ENCODE measurements around the gene MKRN3.

Gene MKRN3

DNA sequence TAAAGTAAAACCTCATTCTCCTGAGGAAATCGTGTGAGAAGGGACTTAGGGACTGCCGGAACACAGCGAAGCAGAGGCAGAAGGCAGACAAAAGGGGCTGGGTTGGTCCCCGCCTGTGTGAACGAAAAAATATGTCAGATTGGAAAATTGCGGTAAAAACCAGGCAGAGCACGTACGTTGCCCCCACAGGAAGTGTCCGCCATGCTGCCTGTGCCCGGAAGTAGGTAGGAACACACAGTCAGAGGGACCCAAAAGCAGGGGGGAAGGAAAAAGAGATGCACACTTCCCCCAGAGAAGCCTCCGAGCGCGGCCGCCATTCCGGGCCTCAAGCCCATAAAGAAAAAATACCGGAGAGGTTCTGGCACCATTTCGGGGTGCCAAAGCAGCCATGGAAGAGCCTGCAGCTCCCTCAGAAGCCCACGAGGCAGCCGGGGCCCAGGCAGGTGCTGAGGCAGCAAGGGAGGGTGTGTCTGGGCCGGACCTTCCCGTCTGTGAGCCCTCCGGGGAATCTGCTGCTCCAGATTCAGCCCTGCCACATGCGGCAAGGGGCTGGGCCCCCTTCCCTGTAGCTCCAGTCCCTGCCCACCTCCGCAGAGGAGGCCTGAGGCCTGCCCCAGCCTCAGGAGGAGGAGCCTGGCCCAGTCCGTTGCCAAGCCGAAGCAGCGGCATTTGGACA, at the start of gene MKRN3:
TSS of gene MKRN3 (plus strand) at position 280 of the 676 bp plus-strand sequence. CDS start at position 389, 109 bp downstream.
- peak in 1 of 3 experiments; percentile 9 for DNase-seq (ENCODE audit: low read depth in 3 of 3)

DNA sequence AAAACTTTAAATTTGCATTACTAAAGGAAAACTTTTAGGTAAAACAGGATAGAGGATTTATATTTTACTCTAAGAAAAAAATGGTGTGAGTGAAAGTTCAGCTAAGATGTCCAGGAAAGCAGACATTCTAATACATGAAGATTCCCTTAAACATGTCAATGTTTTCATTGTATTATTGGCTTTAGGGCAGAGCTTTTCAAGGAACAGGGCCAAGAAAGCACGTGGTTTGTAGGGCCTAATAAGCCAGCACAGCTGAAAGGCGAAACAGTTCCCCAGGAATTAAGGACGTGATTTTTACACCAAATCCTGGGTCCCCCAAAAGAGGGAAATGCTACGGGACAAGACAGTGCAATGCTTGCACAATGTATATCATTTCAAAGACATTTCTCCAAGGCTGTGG, 48.6 kb upstream of the MKRN3 start:
- DNase-seq (ENCODE audit: low read depth in 3 of 3) = no peak

DNA sequence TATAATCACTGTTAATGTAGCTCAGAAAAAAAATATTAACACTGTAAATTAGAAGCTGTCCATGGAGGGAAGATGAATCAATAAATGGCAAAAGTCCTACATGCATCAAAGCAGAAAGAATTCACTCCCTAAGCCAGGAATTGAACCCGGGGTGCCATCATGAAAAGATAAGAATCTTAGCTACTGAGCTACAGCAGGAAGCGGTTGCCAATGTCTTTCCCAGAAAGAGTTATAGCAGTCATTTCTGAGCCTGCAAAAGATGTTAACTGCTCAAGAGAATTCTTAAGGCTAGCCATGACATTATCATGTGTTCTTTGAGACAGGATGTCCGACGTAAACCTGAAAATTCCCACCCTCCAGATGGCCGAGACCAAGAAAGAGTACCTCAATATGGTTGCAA, 47.4 kb upstream of the MKRN3 start:
- DNase-seq (ENCODE audit: low read depth in 3 of 3) = no peak

DNA sequence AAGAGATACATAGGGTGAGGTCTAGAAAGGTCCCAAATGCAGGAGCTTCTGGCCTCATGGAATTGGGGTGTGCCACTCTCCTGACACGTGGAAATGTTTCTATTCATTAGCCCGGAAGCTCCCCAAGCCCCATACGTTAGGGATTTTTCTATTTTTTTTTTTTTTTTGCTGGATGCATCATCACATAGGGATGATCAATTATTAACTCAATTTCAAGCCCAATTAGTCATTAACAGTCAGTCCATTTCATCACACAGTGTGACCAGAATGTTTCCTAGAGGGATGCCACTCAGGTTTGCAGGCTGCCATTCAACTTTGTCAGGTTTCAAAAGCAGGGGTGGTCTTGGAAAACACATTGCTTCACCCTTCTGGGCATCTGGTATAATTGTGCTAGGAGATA, 40.7 kb upstream of the MKRN3 start:
- DNase-seq (ENCODE audit: low read depth in 3 of 3) = no peak

DNA sequence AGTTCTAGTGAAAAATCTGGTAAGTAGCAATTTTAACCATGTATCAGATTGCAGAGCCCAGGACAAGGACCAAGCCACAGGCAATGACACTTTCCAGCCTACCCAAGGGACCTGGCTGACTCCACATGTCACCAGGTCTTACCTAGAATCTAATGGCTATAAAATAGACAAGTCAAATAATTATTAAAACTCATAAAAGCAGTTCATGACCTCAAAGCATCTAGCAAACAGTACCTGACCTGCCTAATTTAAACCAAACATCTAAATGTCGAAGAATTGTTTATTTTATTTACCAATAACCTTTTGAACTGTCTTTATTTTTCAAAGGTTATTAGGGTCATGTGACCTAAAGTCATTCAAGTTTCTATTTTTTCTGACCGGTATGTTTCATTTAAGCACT, 35.6 kb upstream of the MKRN3 start:
- DNase-seq (ENCODE audit: low read depth in 3 of 3) = no peak

DNA sequence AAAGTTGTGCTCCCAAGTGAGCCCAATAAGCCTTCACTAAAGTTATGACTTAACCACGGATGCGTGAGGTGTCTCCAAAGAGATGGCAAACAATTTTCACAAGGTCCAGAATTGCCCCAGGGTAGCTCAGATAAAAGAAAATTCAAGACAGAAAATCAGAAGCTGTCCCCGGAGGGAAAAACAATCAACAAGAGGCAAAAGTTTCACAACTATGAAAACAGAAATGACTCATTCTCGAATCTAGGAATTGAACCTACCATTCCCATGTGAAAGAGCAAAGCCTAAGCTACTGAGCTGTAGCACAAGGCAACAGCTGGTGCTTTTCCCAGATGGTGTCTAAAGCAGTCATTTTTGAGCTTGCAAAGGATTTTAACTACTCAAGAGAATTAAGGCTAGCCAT, 33.5 kb upstream of the MKRN3 start:
- DNase-seq (ENCODE audit: low read depth in 3 of 3) = no peak

DNA sequence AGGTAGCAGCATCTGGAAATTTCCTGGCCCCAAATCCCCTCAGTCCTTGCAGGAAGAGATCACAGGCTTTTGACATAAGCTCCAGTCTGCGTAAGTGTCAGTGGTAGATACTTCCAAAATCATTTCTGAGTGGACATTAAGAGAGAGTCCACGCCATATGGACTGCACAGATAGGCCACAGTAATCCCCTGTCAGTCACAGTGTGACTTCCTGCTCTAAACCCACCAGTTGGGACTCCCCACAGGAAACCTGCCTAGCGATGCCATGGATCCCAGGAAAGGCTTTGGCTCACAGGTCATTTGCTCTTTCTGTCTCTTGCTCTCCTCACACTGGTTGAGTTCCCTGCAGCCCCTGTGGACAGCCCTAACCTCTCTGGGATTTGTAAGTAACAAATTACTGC, 28.8 kb upstream of the MKRN3 start:
- no peak for DNase-seq (ENCODE audit: low read depth in 3 of 3)

DNA sequence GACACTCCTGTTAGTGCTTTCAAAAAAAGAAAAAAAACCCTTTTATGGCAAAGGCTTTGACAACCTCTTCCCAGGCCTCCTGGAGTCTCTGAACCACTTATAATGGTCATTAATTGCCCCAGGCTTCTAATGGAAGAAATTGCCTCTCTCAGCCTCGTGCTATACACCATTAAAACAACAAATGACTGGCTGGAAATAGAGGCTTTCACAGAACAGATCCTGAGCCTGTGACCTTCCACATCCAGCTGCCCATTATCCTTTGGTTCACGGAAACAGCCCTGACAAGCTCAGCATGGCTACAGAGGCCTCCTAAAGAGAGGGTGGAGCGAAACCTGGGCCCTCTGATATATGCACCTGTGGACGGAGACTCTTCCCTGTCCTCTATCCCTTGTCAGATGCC, 26.8 kb upstream of the MKRN3 start:
- DNase-seq (ENCODE audit: low read depth in 3 of 3) = no peak

DNA sequence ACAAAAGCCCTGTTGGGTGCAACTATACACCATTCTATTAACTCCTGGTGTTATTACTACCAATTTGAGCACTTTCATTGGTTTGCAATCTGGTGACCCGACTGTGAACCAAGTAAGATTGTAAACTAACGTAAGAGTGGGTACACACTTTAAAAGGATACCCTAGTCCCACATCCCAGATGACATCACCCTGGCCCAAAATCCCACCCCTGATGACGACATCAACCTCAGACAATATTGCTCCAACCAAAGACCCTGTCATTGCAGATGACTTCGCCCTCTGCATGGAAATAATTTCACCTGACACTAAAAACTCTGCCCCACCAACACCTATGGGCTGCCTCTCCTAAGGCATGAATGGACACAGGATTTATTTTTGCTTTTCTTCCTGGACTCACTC, 25.6 kb upstream of the MKRN3 start:
- DNase-seq (ENCODE audit: low read depth in 3 of 3) = no peak

DNA sequence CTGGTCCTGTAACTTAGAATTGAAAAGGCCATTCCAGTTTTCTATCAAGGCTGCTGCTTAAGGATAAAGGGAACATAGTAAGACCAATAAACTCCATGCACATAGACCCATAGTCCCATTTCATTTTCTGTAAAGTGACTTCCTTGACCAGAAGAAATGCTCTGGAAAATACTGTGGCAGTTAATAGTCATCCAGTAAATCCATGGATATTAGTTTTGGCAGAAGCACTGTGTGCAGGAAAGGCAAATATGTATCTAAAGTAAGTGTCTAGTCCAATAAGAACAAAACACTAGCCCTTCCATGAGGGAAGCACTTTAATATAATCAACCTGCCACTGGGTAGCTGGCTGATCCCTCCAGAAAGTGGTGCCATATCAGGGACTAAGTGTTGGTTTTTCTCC, 19.3 kb upstream of the MKRN3 start:
- no peak for DNase-seq (ENCODE audit: low read depth in 3 of 3)

DNA sequence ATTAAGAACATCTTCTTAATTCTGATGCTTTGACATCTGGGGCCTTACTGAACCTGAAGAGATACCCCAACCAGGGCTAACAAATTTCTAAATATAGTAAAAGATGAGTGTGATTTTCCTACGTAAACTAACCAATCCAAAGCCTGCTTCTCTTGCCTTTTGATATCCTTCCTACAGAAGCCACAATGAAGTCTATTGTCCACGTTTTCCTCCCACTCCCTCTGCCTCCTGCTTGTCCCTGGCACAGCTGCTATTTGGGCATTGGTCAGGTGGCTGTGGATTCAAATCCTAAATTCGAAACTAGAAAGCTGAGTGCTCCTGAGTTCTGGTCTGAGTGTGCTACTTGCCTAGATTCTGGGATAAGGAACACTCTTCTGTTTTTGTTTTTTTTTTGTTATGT, 17.4 kb upstream of the MKRN3 start:
- no peak for DNase-seq (ENCODE audit: low read depth in 3 of 3)

DNA sequence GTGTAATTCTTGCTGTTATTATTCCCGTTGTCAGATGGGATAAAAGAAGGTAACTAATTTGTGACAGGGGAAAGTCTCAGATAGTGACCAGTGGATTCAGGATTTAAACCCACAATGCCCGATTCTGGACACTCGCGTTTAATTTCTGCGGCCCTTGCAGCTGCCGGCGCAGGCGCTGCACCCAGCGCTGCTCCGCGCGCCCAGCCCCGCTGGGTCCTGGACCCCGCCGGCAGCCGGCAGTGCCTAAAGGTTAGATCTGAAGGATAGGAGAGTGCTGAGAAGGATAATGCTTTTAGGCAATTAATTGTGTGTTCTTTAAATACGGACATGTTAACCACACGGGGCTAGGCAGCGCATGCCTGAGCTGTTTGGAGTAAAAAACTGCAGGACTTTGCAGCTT, 3.6 kb upstream of the MKRN3 start:
- DNase-seq (ENCODE audit: low read depth in 3 of 3) = no peak

DNA sequence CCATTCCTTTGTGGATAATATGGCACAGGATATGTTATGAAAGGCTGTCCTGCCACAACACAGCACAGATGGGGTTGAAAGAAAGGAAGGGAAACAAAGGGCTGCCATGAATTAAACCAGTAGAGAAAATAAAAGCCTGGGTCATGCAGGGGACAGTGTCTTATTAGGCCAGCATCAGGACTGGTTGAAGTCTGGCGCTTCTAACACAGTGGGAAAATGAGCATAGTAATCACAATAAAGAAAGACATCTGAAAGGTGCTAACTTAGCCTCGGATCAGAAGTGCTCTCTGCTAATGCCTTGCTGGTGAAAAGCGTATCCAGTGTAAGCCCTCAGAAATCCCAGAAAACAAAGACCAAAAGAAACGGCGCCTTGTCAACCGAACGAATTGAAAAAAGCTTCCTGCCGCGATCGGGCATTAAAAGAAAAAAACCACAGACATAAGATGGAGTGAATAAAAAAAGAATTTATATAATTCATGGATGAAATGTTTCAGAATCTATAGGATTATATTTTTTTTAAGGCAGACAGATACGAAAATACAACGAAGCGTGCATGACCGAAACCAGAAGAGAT, 566 bp upstream of the MKRN3 start:
- DNase-seq (ENCODE audit: low read depth in 3 of 3) = no peak

DNA sequence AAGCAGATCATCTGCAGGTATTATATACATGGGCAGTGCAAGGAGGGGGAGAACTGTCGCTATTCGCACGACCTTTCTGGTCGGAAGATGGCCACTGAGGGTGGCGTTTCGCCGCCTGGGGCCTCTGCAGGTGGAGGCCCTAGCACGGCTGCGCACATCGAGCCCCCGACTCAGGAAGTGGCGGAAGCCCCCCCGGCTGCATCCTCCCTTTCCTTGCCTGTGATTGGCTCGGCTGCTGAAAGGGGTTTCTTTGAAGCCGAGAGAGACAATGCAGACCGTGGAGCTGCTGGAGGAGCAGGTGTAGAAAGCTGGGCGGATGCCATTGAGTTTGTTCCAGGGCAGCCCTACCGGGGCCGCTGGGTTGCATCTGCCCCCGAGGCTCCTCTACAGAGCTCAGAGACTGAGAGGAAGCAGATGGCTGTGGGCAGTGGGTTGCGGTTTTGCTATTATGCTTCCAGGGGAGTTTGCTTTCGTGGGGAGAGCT, 639 bp downstream of the MKRN3 start:
- no peak for DNase-seq (ENCODE audit: low read depth in 3 of 3)

DNA sequence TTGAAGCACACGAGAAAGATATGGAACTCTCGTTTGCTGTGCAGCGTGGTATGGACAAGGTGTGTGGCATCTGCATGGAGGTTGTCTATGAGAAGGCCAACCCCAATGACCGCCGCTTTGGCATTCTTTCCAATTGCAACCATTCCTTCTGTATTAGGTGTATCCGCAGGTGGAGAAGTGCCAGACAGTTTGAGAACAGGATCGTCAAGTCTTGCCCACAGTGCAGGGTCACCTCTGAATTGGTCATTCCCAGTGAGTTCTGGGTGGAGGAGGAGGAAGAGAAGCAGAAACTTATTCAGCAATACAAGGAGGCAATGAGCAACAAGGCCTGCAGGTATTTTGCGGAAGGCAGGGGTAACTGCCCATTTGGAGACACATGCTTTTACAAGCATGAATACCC, 1.2 kb downstream of the MKRN3 start:
- no peak for DNase-seq (ENCODE audit: low read depth in 3 of 3)

DNA sequence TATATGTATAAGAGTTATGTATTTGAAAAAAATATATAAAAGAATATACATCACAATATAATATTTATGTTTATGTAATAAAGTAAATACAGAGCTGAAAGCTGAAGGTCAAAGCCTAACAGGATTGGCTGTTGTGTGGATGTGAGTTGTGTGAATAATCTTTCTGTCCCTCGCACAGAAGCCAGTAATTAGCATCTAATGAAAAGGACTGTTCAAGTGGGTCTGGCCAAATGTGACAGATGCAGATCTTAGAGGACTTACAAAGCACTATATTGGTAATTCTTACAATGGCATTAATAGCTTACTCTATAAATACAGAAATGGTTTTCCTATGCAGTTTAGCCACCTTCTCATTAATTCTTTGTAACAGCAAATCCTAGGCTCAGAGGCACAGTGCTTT, 2.4 kb downstream of the MKRN3 start:
- no peak for DNase-seq (ENCODE audit: low read depth in 3 of 3)

DNA sequence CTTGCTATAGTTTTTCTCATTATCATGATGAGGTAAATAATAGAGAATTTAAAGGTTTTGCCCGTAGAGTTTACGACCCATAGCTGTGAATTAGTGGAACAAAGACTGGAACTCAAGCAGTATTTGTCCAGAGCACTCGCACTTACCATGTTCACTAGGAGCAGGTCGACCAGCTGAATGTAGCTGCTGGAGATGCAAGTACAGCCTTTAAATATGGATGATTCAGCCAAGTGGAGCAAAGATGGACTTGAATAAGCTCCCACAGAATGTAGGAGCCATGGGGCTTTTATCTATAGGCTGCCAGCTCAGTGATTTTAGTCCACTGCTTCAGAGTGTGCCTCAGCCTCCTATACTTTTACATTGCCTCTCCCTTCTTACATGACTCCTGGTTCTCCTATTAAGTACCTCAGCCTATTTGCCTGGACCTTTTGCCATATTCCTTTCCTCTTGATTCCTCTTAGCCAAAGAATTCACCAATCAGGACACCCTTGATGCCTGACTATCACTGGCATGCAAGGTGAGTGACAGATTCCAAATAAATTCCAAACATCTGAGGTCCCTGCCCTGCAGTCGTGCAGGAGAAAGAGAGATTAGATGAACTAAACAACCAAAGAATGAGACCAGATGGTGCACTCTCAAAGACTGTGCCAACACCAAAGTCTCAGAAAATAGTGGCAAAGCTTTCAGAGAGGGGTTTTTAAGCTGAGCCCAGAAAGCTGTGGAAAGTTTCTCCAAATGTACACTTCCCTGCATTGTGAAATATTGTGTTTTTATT, 3.9 kb downstream of the MKRN3 start:
- no peak for DNase-seq (ENCODE audit: low read depth in 3 of 3)

DNA sequence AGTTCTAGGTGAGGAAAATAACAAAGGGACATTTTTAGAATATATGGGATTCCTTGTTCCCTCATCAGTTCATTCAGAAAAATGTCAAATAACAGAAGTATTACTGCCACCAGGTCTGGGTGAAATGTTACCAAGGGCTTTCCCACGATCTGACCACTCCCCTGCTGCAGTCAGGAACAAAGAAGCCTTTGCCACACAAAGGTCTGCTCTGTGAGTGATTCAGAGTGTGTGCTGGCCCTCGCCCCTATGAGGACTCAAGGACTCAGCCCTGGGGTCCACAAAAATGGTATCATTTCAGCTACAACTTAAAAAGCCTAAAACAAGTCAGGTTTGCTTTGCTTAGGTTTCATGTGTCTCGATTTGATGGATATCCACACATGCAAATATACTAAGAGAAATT, 5.0 kb downstream of the MKRN3 start:
- DNase-seq (ENCODE audit: low read depth in 3 of 3) = no peak

DNA sequence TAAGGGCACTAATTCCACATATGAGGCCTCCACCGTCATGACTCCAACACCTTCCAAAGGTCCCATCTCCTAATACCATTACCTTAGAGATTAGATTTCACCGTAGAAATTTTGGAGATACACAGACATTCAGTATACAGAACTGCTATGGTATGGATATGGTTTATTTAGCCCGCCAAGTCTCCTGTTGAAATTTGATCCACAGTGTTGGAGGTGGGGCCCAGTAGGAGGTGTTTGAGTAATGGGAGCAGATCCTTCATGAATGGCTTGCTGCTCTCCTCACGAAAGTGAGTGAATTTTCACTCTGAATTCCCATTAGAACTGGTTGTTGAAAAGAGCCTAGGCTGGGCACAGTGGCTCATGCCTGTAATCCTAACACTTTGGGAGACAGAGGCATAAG, 7.4 kb downstream of the MKRN3 start:
- DNase-seq (ENCODE audit: low read depth in 3 of 3) = no peak

DNA sequence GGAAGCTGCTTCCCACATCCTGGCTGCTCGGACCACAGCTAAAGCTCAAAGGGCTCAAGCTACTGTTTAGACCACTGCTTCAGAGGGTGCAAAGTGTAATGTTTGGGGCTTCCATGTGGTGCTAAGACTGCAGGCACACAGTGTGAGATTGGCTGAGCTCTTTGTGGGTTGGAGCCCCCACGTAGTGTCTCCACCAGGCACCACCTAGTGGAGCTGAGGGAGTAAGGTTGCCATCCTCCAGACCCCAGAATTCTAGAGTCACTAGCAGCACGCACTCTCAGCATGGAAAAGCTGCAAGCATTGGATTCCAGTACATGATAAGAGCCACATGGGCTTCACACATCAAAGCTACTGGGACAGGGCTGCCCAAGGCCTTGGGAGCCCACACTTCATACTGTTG, 9.3 kb downstream of the MKRN3 start:
- no peak for DNase-seq (ENCODE audit: low read depth in 3 of 3)

DNA sequence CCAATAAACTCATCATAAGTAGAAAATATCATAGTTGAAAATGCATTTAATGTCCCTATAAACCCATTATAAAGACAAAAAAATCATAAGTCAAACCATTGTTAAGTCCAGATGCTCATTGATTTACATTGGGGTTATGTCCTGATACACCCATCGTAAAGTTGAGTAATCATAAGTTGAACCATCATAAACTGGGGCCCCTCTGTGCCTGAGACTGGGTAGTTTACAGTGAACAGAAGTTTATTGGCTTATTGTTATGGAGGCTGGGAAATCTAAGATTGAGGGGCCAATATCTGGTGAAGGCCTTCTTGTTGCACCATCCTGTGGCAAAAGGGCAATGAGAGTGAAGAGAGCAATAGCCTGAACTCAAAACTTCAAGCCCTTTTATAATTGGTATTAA, 10.6 kb downstream of the MKRN3 start:
- no peak for DNase-seq (ENCODE audit: low read depth in 3 of 3)

DNA sequence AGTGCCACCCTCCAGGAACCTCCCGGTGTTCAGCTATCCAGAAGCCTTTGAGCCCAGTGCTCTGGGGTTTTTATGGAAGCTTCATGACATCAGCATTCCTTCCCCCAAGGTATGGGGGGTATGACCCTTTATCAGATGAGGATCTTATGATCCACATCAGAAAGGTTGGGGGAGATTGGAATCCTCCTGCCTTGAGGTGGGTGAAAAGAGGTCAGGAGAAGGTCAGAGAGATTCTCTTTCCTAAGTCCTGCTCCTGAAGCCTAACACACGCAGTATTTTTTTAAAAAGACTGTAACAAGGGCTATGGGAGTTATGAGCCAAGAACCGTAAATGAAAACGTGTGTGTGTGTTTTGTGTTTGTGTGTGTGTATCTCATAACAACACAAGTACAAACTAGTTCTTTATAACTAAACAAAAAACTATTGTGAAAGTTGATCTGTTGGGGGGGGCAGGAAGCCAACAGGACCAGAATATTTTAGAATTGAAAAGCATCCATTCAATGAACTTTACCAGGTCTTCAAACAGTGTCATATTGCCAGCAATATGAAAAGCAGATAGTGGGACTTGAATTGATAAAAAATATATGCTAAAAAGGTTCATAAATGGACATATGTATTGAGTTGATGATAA, 13.2 kb downstream of the MKRN3 start:
- no peak for DNase-seq (ENCODE audit: low read depth in 3 of 3)

DNA sequence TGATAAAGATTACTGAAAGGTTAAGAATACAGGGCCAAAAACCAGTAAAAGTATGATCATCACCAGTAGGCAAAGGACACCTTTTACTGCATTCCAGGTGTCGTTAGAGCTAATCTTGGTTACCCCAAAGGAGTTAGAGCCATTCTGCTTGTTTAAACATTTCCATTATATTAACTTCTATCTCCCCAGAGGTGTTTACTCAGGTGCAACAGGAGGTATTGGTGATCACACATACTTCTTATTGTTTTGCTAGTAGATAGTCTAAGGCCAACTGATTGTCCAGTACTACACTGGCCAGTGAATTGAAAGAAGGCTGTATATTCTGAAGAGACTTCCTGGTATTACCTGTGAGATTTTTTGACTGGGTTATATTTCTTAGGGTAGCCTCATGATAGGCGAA, 22.8 kb downstream of the MKRN3 start:
- DNase-seq (ENCODE audit: low read depth in 3 of 3) = no peak
